GM12878 (cell line): ENCODE results near the gene CDK4. TPM values are rescaled to one million over a fixed set of nuclear protein-coding genes. Genes with fewer than 3 reads are reported as not detected.

Experiments
- ATAC-seq: fragments of 200-7000 bp; cut with Tn5 transposase; 3 replicates; pipeline ENCODE4 v1.9.1; 2020; ENCODE audit warnings: mild to moderate bottlenecking, moderate library complexity
- BruUV-seq: library from RNA; stranded (reverse); fragments of 400-500 nt; replicated peaks from 2 replicates; lab custom pipeline; 2021; lab: Mats Ljungman, UMichigan
- CTCF ChIA-PET: fragments of 300-600 bp; sonication (Branson Sonifier 250); formaldehyde crosslinking; extraction: SDS; loops from one replicate; lab custom pipeline; 2021; ENCODE audit warnings: inconsistent platforms; lab: Yijun Ruan, JAX
- POLR2A ChIA-PET: fragments of 350-600 bp; formaldehyde crosslinking; extraction: SDS; loops from one replicate; lab custom pipeline; 2021; ENCODE audit warnings: inconsistent platforms; lab: Charles Lee
- RAD21 ChIA-PET: fragments of 300-600 bp; sonication (Branson Sonifier 250); formaldehyde crosslinking; loops from one replicate; lab custom pipeline; 2023; ENCODE audit warnings: antibody characterized with exemption; ENCODE audit not compliant: unreplicated experiment; lab: Charles Lee
- SMC1A ChIA-PET: fragments of 300-600 bp; sonication (Branson Sonifier 250); formaldehyde crosslinking; loops from one replicate; lab custom pipeline; 2023; ENCODE audit not compliant: unreplicated experiment, uncharacterized antibody; lab: Charles Lee
- DNase-seq: peaks from one replicate; pipeline ENCODE4 v3.0.0-alpha.2; 2011; ENCODE audit warnings: low read depth, low spot score
- FAIRE-seq: peaks from 3 replicates; lab custom pipeline; 2011; peaks lifted over from hg19 to GRCh38; lab: Jason Lieb, UNC
- H2AFZ ChIP-seq: 2 replicates; pipeline ENCODE4 v1.6.0; 2011; ENCODE audit warnings: low read depth, low read length, control low read depth; ENCODE audit not compliant: control insufficient read depth
- H3K27ac ChIP-seq: 2 replicates; pipeline ENCODE4 v1.5.1; 2011; ENCODE audit warnings: control low read depth; ENCODE audit not compliant: control insufficient read depth, insufficient read depth
- H3K27me3 ChIP-seq, 2 experiments: replicated peaks in 1 of 2; 2 replicates each; pipeline versions ENCODE4 v1.6.0 to v1.6.1; 2011; ENCODE audit warnings: low read length in 1 of 2; ENCODE audit not compliant: control insufficient read depth in 2 of 2, insufficient read depth in 2 of 2
- H3K36me3 ChIP-seq, 2 experiments: 2 replicates each; pipeline ENCODE4 v1.5.1; 2011; ENCODE audit warnings: low read length in 1 of 2; ENCODE audit not compliant: control insufficient read depth in 2 of 2, insufficient read depth in 2 of 2
- H3K4me1 ChIP-seq: 2 replicates; pipeline ENCODE4 v1.6.1; 2011; ENCODE audit warnings: mild to moderate bottlenecking, low read length, moderate library complexity, mixed read lengths; ENCODE audit not compliant: control insufficient read depth, insufficient read depth
- H3K4me2 ChIP-seq: 2 replicates; pipeline ENCODE4 v1.6.0; 2011; ENCODE audit warnings: control low read depth; ENCODE audit not compliant: control insufficient read depth, insufficient read depth
- H3K4me3 ChIP-seq: fragments of 200-600 bp; sonication (generic); 2 replicates; pipeline ENCODE4 v1.5.1; 2016
- H3K79me2 ChIP-seq: 2 replicates; pipeline ENCODE4 v1.6.0; 2011; ENCODE audit warnings: low read length; ENCODE audit not compliant: control insufficient read depth, insufficient read depth
- H3K9ac ChIP-seq: 2 replicates; pipeline ENCODE4 v1.8.0; 2011; ENCODE audit warnings: low read length, control low read depth, mixed read lengths; ENCODE audit not compliant: control insufficient read depth, insufficient read depth
- H3K9me3 ChIP-seq: replicated peaks from 3 replicates; pipeline ENCODE4 v1.5.1; 2011; ENCODE audit warnings: mild to moderate bottlenecking, low read length; ENCODE audit not compliant: control insufficient read depth, insufficient read depth
- H4K20me1 ChIP-seq: 2 replicates; pipeline ENCODE4 v1.6.0; 2011; ENCODE audit not compliant: control insufficient read depth, insufficient read depth
- BHLHE40 ChIP-seq, 2 experiments: fragments of 450-650 bp in 1 of 2; IDR thresholded peaks; 2 replicates each; pipeline ENCODE4 v1.6.1; 2011 to 2017; ENCODE audit warnings: low read depth in 2 of 2, borderline replicate concordance in 1 of 2, improper control_type of control experiment in 1 of 2, low read length in 1 of 2, mild to moderate bottlenecking in 1 of 2
- CHD1 ChIP-seq: IDR thresholded peaks from 2 replicates; pipeline ENCODE4 v1.6.1; 2012; ENCODE audit warnings: low read depth, low read length, improper control_type of control experiment
- CREM ChIP-seq: IDR thresholded peaks from 2 replicates; pipeline ENCODE4 v1.6.1; 2014; ENCODE audit warnings: antibody characterized with exemption, low read depth
- EED ChIP-seq: sonication (generic); IDR thresholded peaks from 2 replicates; pipeline ENCODE4 v1.6.1; 2016; ENCODE audit warnings: antibody characterized with exemption, low read depth
- MAX ChIP-seq: IDR thresholded peaks from 2 replicates; pipeline ENCODE4 v1.6.1; 2012; ENCODE audit warnings: low read depth, low read length, improper control_type of control experiment
- MXI1 ChIP-seq: fragments of 150-350 bp; IDR thresholded peaks from 2 replicates; pipeline ENCODE4 v1.6.1; 2011; ENCODE audit warnings: low read depth, mild to moderate bottlenecking, inconsistent platforms, low read length, improper control_type of control experiment
- NBN ChIP-seq: fragments of 450-650 bp; IDR thresholded peaks from 2 replicates; pipeline ENCODE4 v1.6.1; 2016
- NKRF ChIP-seq: fragments of 450-650 bp; conservative IDR thresholded peaks from 2 replicates; pipeline ENCODE4 v1.6.1; 2017; ENCODE audit warnings: mild to moderate bottlenecking, moderate library complexity
- PML ChIP-seq: IDR thresholded peaks from 2 replicates; pipeline ENCODE4 v1.6.1; 2012; ENCODE audit warnings: low read length, inconsistent platforms
- SMAD5 ChIP-seq: IDR thresholded peaks from 2 replicates; pipeline ENCODE4 v1.6.1; 2016; ENCODE audit warnings: antibody characterized with exemption, low read depth
- ZNF217 ChIP-seq: fragments of 450-650 bp; IDR thresholded peaks from 2 replicates; pipeline ENCODE4 v1.6.1; 2017; ENCODE audit warnings: antibody characterized with exemption, mild to moderate bottlenecking
- WGBS: methylation state at CpG from one replicate; pipeline ENCODE4 v1.1.6; 2016; ENCODE audit warnings: low lambda C conversion rate; ENCODE audit not compliant: insufficient replicate concordance, insufficient coverage; ENCODE audit errors: missing lambda C conversion rate; 5-methylcytosine and 5-hydroxymethylcytosine counted together
- in situ Hi-C: fragments of 300-500 bp; cut with MboI; formaldehyde crosslinking; loops from 9 replicates; pipeline ENCODE4 v1.14.3; 2018; ENCODE audit warnings: mixed read lengths
- intact Hi-C: fragments of 100-400 bp; cut with micrococcal nuclease; formaldehyde crosslinking; loops from one replicate; pipeline ENCODE4 v1.14.2; 2022; ENCODE audit not compliant: unreplicated experiment
- polyA plus RNA-seq, 11 experiments: library from polyadenylated mRNA; depleted of rRNA in 4 of 11; unstranded in 6 of 11; stranded (reverse) in 5 of 11; fragments of >200 nt; fragmentation: Nextera tagmentation in 4 of 11; fragmentation: Illumina TruSeq in 1 of 11; extraction: Ambion mirVana in 4 of 11; extraction: Trizol in 1 of 11; gene quantifications; 1 replicate in 1 of 11; 2 replicates in 10 of 11; pipeline versions ENCODE4 v1.2.1 to v1.2.3, GENCODE V29; 2011 to 2016; ENCODE audit warnings: inconsistent platforms in 2 of 11, missing spikeins in 2 of 11, low read depth in 1 of 11
- total RNA-seq, 4 experiments: library from RNA; depleted of rRNA in 3 of 4; stranded (reverse); fragments of >200 nt in 3 of 4; fragmentation: Illumina TruSeq in 1 of 4; extraction: Trizol in 1 of 4; gene quantifications; 2 replicates each; pipeline versions ENCODE4 v1.2.1 to v1.2.3, GENCODE V29; 2013 to 2021

Gene CDK4
- total and polyA plus RNA-seq, 10 of the 15 experiments (the other 5 are each of a cell fraction or from before 2014, with no cell fraction given) = 26.1 to 385 (median 221) TPM

- Histone ChIP-seq H3K79me2 (no peaks in the 10 kb centered on the region), H3K9me3 (peaks cover 2% of the 10 kb centered on the region), H3K36me3 (peaks cover 0 to 15% of the 10 kb centered on the region in 2 experiments; a peak in 2 of 4 replicates), H3K4me1 (no peaks in the 10 kb centered on the region), H3K27ac (no peak overlapping the region), H3K27me3 (no peaks in the 10 kb centered on the region), H3K9ac (no peak overlapping the region), H4K20me1 (no peaks in the 10 kb centered on the region), H2AFZ (no peak overlapping the region), H3K4me3 (no peak overlapping the region), H3K4me2 (no peak overlapping the region)
- 100% methylated on average over 3 of the region's 3 CpGs for WGBS
- BruUV-seq = no TSS peak
- FAIRE-seq (no peak), ATAC-seq (no peak), DNase-seq (no peak)
- in situ Hi-C loops (no loop called here), intact Hi-C loops (no loop called here)
- RAD21 ChIA-PET = no interaction called here
- SMC1A ChIA-PET = no interaction called here
- TF ChIP-seq SMAD5 (no peak), ZNF217 (no peak), CREM (no peak), NKRF (no peak), NBN (no peak), PML (no peak), CHD1 (no peak), BHLHE40 (IDR thresholded peaks at IDR 0.05; ENCODE audit: borderline replicate concordance in 1 of 2, low read depth in 2 of 2, low read length in 1 of 2) (no peak), MXI1 (no peak), MAX (no peak), EED (no peak)
- CTCF ChIA-PET = no interaction called here
- POLR2A ChIA-PET = no interaction called here
Observed at GRCh38 chr12:57707250-57707649, 44.9 kb downstream of the CDK4 start.
